K562 (cell line): ENCODE measurements around the gene CCK. TPM values are rescaled to one million over a fixed set of nuclear protein-coding genes. Genes with fewer than 3 reads are reported as not detected.

Experiments
- ATAC-seq: fragments of 200-7000 bp; cut with Tn5 transposase; 3 replicates; pipeline ENCODE4 v1.9.1; 2020; ENCODE audit warnings: moderate library complexity
- BruUV-seq: library from RNA; stranded (reverse); fragments of 400-500 nt; replicated peaks from 2 replicates; lab custom pipeline; 2021; lab: Mats Ljungman, UMichigan
- CTCF ChIA-PET: fragments of 300-600 bp; formaldehyde crosslinking; extraction: SDS; loops from one replicate; lab custom pipeline; 2021; ENCODE audit warnings: low intra/inter-chr PET ratio; lab: Yijun Ruan, JAX
- POLR2A ChIA-PET: fragments of 300-600, 350-650 bp; sonication (Branson Sonifier 250); formaldehyde crosslinking; extraction: SDS; loops from one replicate; lab custom pipeline; 2021; ENCODE audit warnings: antibody characterized with exemption, inconsistent platforms; lab: Yijun Ruan, JAX
- DNase-seq, 4 experiments: peaks; one replicate each; pipeline versions ENCODE4 v3.0.0 to v3.0.0-alpha.2; 2011 to 2018; ENCODE audit warnings: low spot score in 3 of 4, mixed read lengths in 3 of 4; ENCODE audit errors: extremely low read depth in 1 of 4
- FAIRE-seq: peaks from 2 replicates; lab custom pipeline; 2011; peaks lifted over from hg19 to GRCh38; lab: Jason Lieb, UNC
- H2AFZ ChIP-seq: 2 replicates; pipeline ENCODE4 v1.6.0; 2011; ENCODE audit warnings: low read depth, low read length, control low read depth, inconsistent platforms
- H3K27ac ChIP-seq: fragments of 200-600 bp; 3 replicates; pipeline ENCODE4 v1.8.0; 2011; ENCODE audit warnings: low read depth, mild to moderate bottlenecking, control low read depth, inconsistent platforms, low read length, moderate library complexity, mixed read lengths; ENCODE audit errors: extremely low read depth
- H3K27me3 ChIP-seq, 2 experiments: fragments of 300-600 bp in 1 of 2; 2 replicates in 1 of 2; 3 replicates in 1 of 2; pipeline versions ENCODE4 v1.6.0 to v1.8.0; 2011; ENCODE audit warnings: inconsistent platforms in 2 of 2, low read length in 2 of 2, mild to moderate bottlenecking in 1 of 2, mixed read lengths in 1 of 2, moderate library complexity in 1 of 2; ENCODE audit not compliant: control insufficient read depth in 2 of 2, insufficient read depth in 2 of 2
- H3K36me3 ChIP-seq: fragments of 300-600 bp; 3 replicates; pipeline ENCODE4 v1.8.0; 2011; ENCODE audit warnings: mild to moderate bottlenecking, low read length, inconsistent platforms; ENCODE audit not compliant: control insufficient read depth, insufficient read depth
- H3K4me1 ChIP-seq, 2 experiments: fragments of 200-600 bp in 1 of 2; replicated peaks in 1 of 2; 2 replicates in 1 of 2; 3 replicates in 1 of 2; pipeline versions ENCODE4 v1.5.1 to v1.8.0; 2011; ENCODE audit warnings: inconsistent platforms in 2 of 2, low read length in 2 of 2, mild to moderate bottlenecking in 1 of 2, mixed read lengths in 1 of 2, moderate library complexity in 1 of 2; ENCODE audit not compliant: control insufficient read depth in 2 of 2, insufficient read depth in 2 of 2
- H3K4me2 ChIP-seq: 2 replicates; pipeline ENCODE4 v1.6.1; 2011; ENCODE audit warnings: low read length, control low read depth, inconsistent platforms, mixed read lengths; ENCODE audit not compliant: insufficient read depth
- H3K4me3 ChIP-seq: fragments of 200-600 bp; sonication (generic), shearing (Covaris generic); 2 replicates; pipeline ENCODE4 v1.5.1; 2016; ENCODE audit warnings: control low read depth, inconsistent platforms
- H3K79me2 ChIP-seq: fragments of 200-600 bp; 3 replicates; pipeline ENCODE4 v1.8.0; 2011; ENCODE audit warnings: low read length, inconsistent platforms; ENCODE audit not compliant: control insufficient read depth, insufficient read depth
- H3K9ac ChIP-seq, 2 experiments: 2 replicates each; pipeline versions ENCODE4 v1.6.0 to v1.6.1; 2011; ENCODE audit warnings: low read depth in 2 of 2, low read length in 2 of 2, control low read depth in 1 of 2, inconsistent platforms in 1 of 2, mild to moderate bottlenecking in 1 of 2, mixed read lengths in 1 of 2; ENCODE audit not compliant: insufficient read depth in 1 of 2
- H3K9me1 ChIP-seq: one replicate; pipeline ENCODE4 v1.6.0; 2011; ENCODE audit warnings: inconsistent platforms, mild to moderate bottlenecking, low read length, moderate library complexity; ENCODE audit not compliant: control insufficient read depth, insufficient read depth
- H3K9me3 ChIP-seq: replicated peaks from 2 replicates; pipeline ENCODE4 v1.5.1; 2011; ENCODE audit warnings: low read depth, low read length, inconsistent platforms; ENCODE audit not compliant: control insufficient read depth, insufficient read depth
- H4K20me1 ChIP-seq: replicated peaks from 2 replicates; pipeline ENCODE4 v1.6.1; 2011; ENCODE audit warnings: low read length, inconsistent platforms, mixed read lengths; ENCODE audit not compliant: control insufficient read depth, insufficient read depth
- DDX20 ChIP-seq: fragments of 450-650 bp; IDR thresholded peaks from 2 replicates; pipeline ENCODE4 v1.6.1; 2016; ENCODE audit warnings: missing genetic modification characterization, low read depth, mild to moderate bottlenecking, missing compliant biosample characterization, moderate library complexity
- HCFC1 ChIP-seq: IDR thresholded peaks from 2 replicates; pipeline ENCODE4 v1.6.1; 2012; ENCODE audit warnings: low read depth, low read length, improper control_type of control experiment
- SAFB ChIP-seq: fragments of 200-400 bp; formaldehyde crosslinking; IDR thresholded peaks from 2 replicates; pipeline ENCODE4 v1.6.1; 2017; ENCODE audit warnings: low read depth, low read length, borderline replicate concordance
- TRIM28 ChIP-seq: fragments of 450-650 bp; IDR thresholded peaks from 2 replicates; pipeline ENCODE4 v1.6.1; 2017
- ZKSCAN8 ChIP-seq: fragments of 200-800 bp; sonication (Bioruptor generic); IDR thresholded peaks from 2 replicates; pipeline ENCODE4 v1.6.1; 2016; ENCODE audit warnings: missing genetic modification characterization, missing compliant biosample characterization
- WGBS: fragments of 100-300 bp; shearing (Covaris generic); methylation state at CpG from one replicate; pipeline ENCODE4 v1.1.6; 2016; ENCODE audit warnings: low coverage, mixed read lengths; ENCODE audit not compliant: insufficient coverage; ENCODE audit errors: missing lambda C conversion rate; 5-methylcytosine and 5-hydroxymethylcytosine counted together
- in situ Hi-C: fragments of 300-500 bp; cut with MboI; formaldehyde crosslinking; loops from 4 replicates; pipeline ENCODE4 v1.15.0; 2018; ENCODE audit warnings: inconsistent platforms, mixed read lengths
- intact Hi-C: fragments of 100-400 bp; cut with micrococcal nuclease; formaldehyde crosslinking; loops from 2 replicates; pipeline ENCODE4 v1.14.2; 2022
- polyA plus RNA-seq, 8 experiments: library from polyadenylated mRNA; depleted of rRNA in 4 of 8; stranded (reverse) in 5 of 8; unstranded in 3 of 8; fragments of >200 nt; fragmentation: Nextera tagmentation in 2 of 8; fragmentation: Illumina TruSeq in 1 of 8; extraction: Ambion mirVana in 2 of 8; extraction: Trizol in 1 of 8; gene quantifications; 2 replicates each; pipeline versions ENCODE4 v1.2.1 to v1.2.3, GENCODE V29; 2011 to 2014; ENCODE audit warnings: inconsistent platforms in 1 of 8, missing spikeins in 1 of 8
- total RNA-seq, 7 experiments: library from RNA; depleted of rRNA in 6 of 7; stranded (reverse); fragments of >200 nt in 6 of 7; fragmentation: Illumina TruSeq in 2 of 7; extraction: Trizol in 2 of 7; gene quantifications; 2 replicates each; pipeline versions ENCODE4 v1.2.1 to v1.2.3, GENCODE V29; 2011 to 2021; ENCODE audit warnings: low replicate concordance in 1 of 7
- TF ChIP-seq, protein P1 (sequence below): fragments of 250-450 bp; sonication (Bioruptor Pico); IDR thresholded peaks from 2 replicates; pipeline ENCODE4 v1.5.0; 2021
- TF ChIP-seq, protein P2 (sequence below): sonication (generic); formaldehyde crosslinking; IDR thresholded peaks from 2 replicates; pipeline ENCODE4 v1.8.1; 2023; ENCODE audit warnings: mild to moderate bottlenecking, missing genetic modification reagents

Gene CCK
- total and polyA plus RNA-seq, 9 of the 15 experiments (the other 6 are each of a cell fraction or from before 2014, with no cell fraction given), result not detected

DNA sequence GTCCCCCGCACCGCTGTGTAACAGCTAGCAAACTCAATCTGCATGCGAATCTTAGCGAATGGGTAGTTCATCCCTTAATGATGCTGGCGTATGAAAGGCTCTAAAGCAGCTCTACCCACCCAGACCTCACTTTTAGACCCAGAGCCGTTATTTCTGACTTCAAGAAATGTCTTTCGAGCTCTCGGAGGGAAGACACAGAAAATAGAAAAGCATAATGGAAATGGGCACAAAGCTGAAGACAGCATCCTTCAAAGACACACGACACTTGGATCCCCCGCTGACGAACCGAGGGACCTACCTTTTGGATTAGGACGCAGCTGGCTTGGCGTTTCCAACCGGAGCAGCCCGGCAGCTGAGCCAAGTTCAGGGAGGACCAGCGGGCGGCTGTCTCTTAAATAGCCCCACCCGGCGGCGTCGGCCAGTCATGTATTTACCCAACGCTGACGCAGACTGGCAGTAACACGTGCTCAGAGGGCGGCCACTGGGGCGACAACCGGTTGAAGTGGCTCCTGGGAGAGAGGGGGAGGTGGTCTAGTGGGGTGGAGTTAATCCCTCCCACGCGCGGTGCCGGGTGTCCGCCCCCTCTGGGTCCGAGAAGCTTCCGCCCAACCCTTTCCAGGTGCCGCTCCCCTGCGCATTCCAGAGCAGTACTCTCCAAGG, 1.5 kb downstream of the CCK start:
- 0 out of 2 replicates have a peak overlapping the region, but pooled peaks have one; percentile 20 for H2AFZ ChIP-seq
- TF ChIP-seq, protein P1, sequence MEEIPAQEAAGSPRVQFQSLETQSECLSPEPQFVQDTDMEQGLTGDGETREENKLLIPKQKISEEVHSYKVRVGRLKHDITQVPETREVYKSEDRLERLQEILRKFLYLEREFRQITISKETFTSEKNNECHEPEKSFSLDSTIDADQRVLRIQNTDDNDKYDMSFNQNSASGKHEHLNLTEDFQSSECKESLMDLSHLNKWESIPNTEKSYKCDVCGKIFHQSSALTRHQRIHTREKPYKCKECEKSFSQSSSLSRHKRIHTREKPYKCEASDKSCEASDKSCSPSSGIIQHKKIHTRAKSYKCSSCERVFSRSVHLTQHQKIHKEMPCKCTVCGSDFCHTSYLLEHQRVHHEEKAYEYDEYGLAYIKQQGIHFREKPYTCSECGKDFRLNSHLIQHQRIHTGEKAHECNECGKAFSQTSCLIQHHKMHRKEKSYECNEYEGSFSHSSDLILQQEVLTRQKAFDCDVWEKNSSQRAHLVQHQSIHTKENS (CRISPR knock-in tag), result no peak
- TF ChIP-seq ZKSCAN8 (CRISPR knock-in tag), result no peak
- no peak for TF ChIP-seq HCFC1
- no peak for TF ChIP-seq TRIM28
- TF ChIP-seq, protein P2, sequence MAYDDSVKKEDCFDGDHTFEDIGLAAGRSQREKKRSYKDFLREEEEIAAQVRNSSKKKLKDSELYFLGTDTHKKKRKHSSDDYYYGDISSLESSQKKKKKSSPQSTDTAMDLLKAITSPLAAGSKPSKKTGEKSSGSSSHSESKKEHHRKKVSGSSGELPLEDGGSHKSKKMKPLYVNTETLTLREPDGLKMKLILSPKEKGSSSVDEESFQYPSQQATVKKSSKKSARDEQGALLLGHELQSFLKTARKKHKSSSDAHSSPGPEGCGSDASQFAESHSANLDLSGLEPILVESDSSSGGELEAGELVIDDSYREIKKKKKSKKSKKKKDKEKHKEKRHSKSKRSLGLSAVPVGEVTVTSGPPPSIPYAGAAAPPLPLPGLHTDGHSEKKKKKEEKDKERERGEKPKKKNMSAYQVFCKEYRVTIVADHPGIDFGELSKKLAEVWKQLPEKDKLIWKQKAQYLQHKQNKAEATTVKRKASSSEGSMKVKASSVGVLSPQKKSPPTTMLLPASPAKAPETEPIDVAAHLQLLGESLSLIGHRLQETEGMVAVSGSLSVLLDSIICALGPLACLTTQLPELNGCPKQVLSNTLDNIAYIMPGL (CRISPR knock-in tag), result no peak
- TF ChIP-seq SAFB, result no peak
- no peak for TF ChIP-seq DDX20 (tag)

More for the DNA sequence above, 1.5 kb downstream of the CCK start:
- peaks cover 0 to 17% of the 10 kb centered on the region in 2 experiments; a peak in 1 of 5 replicates for H3K4me1 ChIP-seq
- intact Hi-C loops, result no loop called here
- BruUV-seq, result no TSS peak
- FAIRE-seq (no peak), DNase-seq (peak; percentile 23 to 49 (median 41)), ATAC-seq (peak; percentile 80)
- no peak overlapping the region for H3K27ac ChIP-seq
- H3K27me3 ChIP-seq, result peaks cover 50 to 60% of the 10 kb centered on the region in 2 experiments
- no peak overlapping the region for H3K9ac ChIP-seq
- peaks cover 9% of the 10 kb centered on the region; the same call in 1 of the 2 replicates for H4K20me1 ChIP-seq
- H3K36me3 ChIP-seq, result no peaks in the 10 kb centered on the region
- H3K9me3 ChIP-seq, result no peaks in the 10 kb centered on the region
- ChIA-PET POLR2A (no interaction called here), CTCF (no interaction called here)
- no peaks in the 10 kb centered on the region for H3K9me1 ChIP-seq
- no peaks in the 10 kb centered on the region for H3K79me2 ChIP-seq
- WGBS, result 6% methylated on average over 37 of the region's 37 CpGs
- no peak overlapping the region for H3K4me2 ChIP-seq
- in situ Hi-C loops, result no loop called here
- H3K4me3 ChIP-seq, result no peak overlapping the region
